G401 (cell line): ENCODE results near the gene PLPPR3. TPM values are rescaled to one million over a fixed set of nuclear protein-coding genes. Genes with fewer than 3 reads are reported as not detected.
"Not testable (repeated sequence)": the region's sequence is repeated elsewhere in the genome, so short reads cannot be mapped to it uniquely, and the experiment has no call there.

Source experiments
- DNase-seq: peaks from one replicate; pipeline ENCODE4 v3.0.0-alpha.2; 2015; ENCODE audit warnings: low spot score
- in situ Hi-C: cut with HindIII; loops from 2 replicates; pipeline ENCODE4 v1.10.0; 2016; ENCODE audit warnings: low sequenced_read_pairs, mixed read lengths
- total RNA-seq: library from RNA; depleted of rRNA; stranded (reverse); fragments of >200 nt; shearing (Covaris generic); gene quantifications from 2 replicates; pipeline ENCODE4 v1.2.3, GENCODE V29; 2014

PLPPR3 gene
- total RNA-seq, 1 experiment from 2014 or later, result 47.9 TPM

DNA sequence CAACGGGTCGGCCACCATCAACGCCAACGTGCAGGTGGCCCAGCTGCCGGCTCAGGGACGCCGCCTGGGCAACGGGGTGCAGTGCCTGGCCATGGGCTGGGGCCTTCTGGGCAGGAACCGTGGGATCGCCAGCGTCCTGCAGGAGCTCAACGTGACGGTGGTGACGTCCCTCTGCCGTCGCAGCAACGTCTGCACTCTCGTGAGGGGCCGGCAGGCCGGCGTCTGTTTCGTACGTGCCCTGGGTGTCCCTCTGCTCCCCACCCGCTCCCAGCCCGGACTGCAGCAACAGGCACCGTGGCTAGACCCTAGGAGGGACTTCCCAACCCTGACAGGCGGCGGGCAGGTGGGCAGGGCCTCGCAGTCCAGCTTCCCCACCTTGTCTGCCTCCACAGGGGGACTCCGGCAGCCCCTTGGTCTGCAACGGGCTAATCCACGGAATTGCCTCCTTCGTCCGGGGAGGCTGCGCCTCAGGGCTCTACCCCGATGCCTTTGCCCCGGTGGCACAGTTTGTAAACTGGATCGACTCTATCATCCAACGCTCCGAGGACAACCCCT lies 33.9 kb upstream of the PLPPR3 start:
- in situ Hi-C loops, result no loop called here
- DNase-seq, result no peak

DNA sequence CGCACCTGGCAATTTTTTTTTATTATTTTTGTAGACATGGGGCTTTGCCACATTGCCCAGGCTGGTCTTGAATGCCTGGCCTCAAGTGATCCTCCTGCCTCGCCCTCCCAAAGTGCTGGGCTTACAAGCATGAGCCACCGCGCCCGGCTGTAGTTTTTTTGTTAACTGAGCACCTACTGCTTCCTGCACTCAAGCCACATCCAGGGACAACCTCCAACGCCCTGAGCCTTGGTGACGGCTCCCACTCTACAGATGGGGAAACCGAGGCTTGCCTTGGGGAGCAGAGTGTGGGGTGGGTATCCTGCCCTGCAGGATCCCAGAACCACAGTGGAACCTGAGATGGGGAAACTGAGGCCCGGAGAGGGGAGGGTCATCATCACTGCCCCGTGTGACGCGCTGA lies 33.4 kb upstream of the PLPPR3 start:
- in situ Hi-C loops, result no loop called here
- no peak for DNase-seq

DNA sequence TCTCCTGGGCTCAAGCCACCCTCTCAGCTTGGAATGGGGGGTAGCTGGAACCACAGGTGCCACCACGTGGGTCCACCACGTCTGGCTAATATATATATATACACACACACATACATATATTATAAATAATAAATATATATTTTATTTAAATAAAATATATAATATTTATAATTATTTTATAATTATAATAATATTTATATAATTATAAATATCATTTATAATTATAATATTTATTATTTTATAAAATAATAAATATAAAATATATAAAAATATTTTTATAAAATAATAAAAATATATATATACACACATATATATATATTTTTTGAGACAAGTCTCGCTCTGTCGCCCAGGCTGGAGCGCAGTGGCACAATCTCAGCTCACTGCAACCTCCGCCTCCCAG lies 32.8 kb upstream of the PLPPR3 start:
- no peak for DNase-seq
- in situ Hi-C loops, result no loop called here

DNA sequence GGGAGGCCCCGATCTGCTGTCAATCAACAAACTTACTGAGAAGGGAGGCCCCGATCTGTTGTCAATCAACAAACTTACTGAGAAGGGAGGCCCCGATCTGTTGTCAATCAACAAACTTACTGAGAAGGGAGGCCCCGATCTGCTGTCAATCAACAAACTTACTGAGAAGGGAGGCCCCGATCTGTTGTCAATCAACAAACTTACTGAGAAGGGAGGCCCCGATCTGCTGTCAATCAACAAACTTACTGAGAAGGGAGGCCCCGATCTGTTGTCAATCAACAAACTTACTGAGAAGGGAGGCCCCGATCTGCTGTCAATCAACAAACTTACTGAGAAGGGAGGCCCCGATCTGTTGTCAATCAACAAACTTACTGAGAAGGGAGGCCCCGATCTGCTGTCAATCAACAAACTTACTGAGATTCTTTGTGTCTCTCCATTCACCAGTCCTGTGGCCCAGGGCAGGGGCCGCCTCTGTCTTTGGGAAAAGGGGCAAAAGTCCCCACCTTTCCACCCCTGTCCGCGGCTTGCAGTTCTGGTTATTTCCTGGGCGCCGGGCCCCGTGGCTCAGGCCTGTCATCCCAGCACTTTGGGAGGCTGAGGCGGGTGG lies 32.0 kb upstream of the PLPPR3 start:
- DNase-seq, in situ Hi-C loops: not testable (repeated sequence)

DNA sequence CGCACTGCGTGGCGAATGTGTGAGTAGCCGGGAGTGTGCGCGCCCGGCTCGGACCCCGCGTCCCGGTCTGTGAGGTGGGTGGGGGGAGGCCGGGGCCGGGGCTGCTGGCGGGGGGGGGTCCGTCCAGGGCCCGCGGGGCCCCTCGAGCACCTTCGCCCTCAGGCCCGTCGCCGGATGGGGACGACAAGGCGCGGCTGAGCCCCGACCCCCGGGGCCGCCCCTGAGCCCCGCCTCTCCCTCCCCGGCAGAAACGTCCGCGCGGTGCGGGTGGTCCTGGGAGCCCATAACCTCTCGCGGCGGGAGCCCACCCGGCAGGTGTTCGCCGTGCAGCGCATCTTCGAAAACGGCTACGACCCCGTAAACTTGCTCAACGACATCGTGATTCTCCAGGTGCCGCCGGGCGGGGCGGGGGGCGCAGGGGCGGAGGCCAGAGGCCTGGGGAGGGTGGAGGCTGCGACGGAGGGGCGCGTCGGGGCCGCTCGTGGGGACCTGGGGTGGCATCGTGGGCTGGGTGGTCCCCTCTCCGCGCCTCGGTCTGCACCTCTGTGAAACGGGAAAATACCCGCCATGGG lies 31.3 kb upstream of the PLPPR3 start:
- in situ Hi-C loops, result no loop called here
- DNase-seq, result no peak

DNA sequence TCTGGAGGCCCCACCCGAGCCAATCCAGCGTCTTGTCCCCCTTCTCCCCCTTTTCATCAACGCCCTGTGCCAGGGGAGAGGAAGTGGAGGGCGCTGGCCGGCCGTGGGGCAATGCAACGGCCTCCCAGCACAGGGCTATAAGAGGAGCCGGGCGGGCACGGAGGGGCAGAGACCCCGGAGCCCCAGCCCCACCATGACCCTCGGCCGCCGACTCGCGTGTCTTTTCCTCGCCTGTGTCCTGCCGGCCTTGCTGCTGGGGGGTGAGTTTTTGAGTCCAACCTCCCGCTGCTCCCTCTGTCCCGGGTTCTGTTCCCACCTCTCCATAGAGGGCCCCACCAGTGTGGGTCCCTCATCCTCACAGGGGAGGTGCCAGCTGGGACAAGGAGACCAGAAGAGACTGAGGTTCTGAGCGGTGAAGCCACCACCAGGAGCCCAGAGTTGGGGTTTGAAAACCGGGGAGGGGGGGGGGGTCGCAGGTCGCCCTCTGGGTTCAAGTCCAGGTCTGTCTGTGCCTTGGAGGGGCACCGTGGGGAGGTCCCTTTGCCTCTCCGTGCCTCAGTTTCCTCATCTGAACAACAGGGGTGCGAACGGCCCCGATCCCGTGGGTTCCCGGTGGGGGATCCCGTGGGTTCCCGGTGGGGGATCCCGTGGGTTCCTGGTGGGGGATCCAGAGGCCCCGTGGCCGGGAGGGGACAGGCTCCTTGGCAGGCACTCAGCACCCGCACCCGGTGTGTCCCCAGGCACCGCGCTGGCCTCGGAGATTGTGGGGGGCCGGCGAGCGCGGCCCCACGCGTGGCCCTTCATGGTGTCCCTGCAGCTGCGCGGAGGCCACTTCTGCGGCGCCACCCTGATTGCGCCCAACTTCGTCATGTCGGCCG lies 30.6 kb upstream of the PLPPR3 start, which contains the start of gene ELANE:
ELANE (plus strand) TSS at position 168 of the 878 bp plus-strand sequence; CDS start at position 194, 26 bp downstream.
- in situ Hi-C loops, result no loop called here
- DNase-seq, result no peak

DNA sequence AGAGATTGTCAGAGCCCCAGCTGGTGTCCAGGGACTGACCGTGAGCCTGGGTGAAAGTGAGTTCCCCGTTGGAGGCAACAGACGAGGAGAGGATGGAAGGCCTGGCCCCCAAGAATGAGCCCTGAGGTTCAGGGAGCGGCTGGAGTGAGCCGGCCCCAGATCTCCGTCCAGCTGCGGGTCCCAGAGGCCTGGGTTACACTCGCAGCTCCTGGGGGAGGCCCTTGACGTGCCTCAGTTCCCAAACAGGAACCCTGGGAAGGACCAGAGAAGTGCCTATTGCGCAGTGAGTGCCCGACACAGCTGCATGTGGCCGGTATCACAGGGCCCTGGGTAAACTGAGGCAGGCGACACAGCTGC lies 29.2 kb upstream of the PLPPR3 start:
- in situ Hi-C loops, result no loop called here
- no peak for DNase-seq

DNA sequence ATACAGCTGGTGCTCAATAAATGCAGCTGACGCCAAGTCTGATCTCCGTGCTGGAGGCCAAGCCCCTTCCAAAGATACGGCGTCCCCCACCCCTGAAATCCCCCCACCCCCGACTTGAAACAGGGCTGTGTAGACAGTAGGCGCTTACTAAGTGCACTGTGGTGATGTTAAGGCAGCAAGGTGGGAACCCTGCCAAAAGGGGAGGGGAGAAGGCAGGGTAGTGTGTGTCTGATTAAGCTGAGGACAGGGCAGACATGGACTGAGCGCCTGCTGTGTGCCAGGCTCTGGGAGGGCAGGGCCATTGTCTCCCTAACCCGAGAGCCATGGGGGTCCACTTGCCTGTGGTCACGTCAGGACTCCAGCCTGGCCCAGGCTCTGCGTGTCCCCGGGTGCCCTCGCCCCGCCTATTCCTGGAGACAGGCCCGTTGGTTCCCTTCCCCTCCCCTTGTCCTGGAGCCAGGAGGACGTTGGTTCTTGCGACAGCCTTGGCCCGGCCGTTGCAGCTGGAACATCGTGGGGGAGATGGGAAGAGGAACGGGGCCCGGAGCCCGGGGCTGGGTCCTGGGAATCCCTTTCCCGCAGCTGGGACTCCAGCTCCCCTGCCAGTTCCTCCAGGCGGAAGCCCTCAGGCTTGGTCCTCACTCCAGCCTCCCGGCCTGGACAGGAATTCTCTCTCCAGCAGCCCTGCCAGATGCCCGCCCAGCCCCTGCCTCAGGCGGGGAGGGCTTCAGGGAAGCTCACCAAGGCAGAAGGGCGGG lies 28.6 kb upstream of the PLPPR3 start:
- in situ Hi-C loops, result no loop called here
- no peak for DNase-seq

DNA sequence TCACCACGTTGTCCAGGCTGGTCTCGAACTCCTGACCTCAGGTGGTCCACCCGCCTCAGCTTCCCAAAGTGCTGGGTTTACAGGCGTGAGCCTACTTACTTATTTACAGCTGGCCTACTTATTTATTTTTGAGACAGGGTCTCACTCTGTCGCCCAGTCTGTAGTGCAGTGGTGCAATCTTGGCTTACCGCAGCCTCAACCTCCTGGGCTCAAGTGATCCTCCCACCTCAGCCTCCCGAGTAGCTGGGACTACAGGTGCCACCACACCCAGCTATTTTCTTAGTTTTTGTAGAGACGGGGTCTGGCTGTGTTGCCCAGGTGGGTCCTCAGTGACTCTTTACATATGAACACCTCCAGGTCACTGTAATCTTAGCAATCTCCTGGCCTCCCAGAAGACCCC lies 27.4 kb upstream of the PLPPR3 start:
- DNase-seq, in situ Hi-C loops: not testable (repeated sequence)

DNA sequence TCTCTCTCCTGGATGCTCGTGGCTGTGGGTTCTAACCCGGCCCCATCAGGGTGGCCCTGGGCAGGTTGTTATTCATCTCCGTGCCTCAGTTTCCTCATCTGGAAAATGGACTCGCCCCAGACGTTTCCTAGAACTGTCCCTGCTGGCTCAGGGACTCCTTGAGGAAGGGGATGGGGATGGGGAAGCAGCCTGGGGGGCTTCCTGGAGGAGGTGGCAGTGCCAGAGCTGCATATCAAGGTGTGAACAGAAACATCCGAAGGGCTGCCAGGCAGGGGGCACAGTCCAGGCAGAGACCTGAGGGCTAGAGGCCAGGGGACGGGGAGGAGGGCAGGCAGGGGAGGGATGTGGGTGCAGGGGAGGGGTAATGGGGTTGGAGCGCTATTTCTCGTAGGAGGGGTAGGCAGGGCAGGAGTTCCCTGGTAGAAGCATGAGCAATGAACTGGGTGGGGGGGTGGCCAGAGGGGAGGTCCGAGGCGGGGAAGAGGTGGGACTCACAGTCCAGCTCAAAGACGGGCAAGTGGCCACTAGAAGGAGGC lies 26.7 kb upstream of the PLPPR3 start:
- no peak for DNase-seq
- in situ Hi-C loops, result no loop called here

DNA sequence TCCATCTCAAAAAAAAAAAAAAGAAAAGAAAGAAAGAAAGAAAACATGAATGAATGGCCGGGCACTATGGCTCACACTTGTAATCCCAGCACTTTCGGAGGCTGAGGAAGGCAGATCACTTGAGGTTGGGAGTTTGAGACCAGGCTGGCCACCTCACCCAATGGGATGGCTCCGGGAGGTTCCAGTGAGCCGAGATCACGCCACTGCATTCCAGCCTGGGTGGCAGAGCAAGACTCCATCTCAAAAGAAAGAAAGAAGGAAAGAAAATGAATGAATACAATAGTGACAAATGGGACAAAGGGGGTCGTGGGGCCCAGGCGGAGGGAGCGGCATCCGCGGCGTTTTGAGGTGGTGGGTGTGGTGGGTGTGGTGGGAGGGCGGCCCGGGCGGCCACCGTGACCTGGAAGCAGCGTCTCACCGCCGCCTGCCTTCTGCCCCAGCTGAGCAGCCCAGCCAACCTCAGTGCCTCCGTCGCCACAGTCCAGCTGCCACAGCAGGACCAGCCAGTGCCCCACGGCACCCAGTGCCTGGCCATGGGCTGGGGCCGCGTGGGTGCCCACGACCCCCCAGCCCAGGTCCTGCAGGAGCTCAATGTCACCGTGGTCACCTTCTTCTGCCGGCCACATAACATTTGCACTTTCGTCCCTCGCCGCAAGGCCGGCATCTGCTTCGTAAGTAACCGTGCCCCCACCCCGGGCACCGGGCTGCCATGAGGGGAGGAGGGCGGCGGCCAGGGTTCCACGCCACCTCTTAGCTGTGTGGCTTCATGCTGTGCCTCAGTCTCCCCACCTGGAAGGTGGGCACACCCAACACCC lies 24.2 kb upstream of the PLPPR3 start:
- no peak for DNase-seq
- in situ Hi-C loops, result no loop called here

DNA sequence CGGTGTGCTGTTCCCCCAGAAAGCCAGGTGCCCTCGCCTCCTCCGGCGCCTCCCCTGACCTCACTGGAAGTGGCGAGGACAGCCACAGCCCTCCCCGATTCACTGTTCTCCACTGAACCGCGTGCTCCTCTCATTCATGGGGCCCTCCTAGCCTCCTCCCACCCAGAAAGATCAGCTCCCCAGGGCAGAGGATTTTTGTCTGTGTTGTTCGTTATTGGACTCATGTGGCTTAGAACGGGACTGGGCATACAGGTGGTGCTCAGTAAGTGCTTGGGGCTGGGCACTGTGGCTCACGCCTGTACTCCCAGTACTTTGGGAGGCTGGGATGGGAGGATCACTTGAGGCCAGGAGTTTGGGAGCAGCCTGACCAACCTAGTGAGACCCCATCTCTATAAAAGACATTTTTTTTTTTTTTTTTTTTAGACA lies 22.8 kb upstream of the PLPPR3 start:
- no peak for DNase-seq
- in situ Hi-C loops, result no loop called here

DNA sequence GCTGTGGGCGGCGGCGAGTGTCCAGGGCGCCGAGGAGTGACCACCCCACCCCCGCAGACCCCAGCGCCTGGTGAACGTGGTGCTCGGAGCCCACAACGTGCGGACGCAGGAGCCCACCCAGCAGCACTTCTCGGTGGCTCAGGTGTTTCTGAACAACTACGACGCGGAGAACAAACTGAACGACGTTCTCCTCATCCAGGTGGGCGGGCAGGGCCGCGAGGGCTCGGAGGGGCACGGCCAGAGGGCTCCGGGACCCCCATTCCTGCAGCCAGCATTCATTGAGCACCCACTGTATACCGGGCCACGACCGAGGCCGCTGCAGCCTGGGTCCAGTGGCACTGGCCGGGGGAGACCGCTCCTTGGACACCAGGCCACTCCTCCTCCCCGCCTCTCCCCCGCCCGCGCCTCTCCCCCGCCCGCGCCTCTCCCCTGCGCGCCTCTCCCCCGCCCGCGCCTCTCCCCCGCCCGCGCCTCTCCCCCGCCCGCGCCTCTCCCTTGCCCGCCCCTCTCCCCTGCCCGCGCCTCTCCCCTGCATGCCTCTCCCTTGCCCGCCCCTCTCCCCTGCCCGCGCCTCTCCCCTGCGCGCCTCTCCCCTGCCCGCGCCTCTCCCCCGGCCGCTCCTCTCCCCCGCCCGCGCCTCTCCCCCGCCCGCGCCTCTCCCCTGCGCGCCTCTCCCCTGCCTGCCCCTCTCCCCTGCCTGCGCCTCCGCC lies 22.2 kb upstream of the PLPPR3 start:
- in situ Hi-C loops, result no loop called here
- no peak for DNase-seq

DNA sequence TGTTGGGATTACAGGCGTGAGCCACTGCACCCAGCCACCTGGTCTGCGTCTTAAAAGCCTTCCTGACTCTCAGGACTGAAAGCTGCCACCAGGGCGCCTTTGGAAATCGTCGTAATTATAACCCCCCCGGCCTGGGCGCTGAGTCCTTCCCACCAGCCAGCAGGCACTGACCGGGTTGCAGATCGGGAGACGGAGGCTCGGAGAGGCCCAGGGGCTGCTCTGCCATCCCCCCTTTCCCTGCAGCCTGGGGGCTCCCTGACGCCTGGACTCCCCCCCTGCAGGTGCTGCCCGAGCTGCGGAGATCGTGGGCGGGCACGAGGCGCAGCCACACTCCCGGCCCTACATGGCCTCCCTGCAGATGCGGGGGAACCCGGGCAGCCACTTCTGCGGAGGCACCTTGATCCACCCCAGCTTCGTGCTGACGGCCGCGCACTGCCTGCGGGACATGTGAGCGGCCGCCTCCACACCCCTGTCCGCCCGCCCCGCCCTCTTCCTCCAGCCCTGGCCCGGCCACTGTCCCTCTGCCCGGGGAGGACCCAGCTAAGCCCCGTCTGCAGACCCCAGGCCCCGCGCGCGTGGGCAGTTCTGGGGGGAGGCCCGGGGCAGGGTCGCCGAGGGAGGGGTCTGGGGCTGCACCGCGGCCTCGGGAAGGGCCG lies 21.6 kb upstream of the PLPPR3 start:
- DNase-seq, result no peak
- in situ Hi-C loops, result no loop called here

DNA sequence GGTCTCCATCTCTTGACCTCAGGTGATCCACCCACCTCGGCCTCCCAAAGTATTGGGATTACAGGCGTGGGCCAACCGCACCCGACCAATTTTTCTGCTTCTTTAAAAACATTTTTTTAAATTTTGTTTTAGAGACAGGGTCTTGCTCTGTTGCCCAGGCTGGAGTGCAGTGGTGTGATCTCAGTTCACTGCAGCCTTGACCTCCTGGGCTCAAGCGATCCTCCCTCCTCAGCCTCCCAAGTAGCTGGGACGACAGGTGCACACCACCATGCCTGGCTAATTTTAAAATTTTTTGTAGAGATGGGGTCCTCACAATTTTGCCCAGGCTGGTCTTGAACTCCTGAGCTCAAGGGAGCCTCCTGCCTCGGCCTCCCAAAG lies 21.0 kb upstream of the PLPPR3 start:
- in situ Hi-C loops, DNase-seq: not testable (repeated sequence)

DNA sequence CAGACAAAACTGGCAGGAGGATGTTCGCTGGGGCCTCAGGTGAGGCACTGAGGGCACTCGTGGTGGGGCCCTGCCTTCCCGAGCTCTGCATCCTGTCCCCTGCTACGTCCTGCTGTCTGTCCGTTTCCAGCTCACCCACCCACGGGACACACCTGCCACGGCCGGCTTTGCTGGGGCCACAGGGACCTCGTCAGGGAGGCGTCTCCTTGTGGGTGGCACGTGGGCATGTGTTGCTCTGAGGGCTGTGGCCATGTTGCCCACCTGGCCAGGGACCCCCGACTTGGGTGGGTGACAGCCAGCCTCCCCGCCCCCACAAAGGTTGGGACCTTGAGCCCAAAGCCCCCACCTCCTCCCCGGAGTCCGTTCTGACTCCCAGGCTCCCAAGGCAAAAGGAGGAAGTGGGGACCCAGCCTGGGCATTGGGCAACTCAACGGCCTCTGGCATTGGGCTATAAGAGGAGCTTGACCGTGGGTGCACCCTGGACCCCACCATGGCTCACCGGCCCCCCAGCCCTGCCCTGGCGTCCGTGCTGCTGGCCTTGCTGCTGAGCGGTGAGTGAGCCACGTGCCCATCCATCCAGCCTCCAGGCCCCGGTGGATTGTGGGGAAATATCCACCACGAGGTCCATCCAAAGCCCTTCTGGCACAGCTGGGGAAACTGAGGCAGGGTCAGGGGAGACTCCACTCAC lies 18.9 kb upstream of the PLPPR3 start, which contains the start of gene PRTN3:
PRTN3 (plus strand) TSS at position 481 of the 688 bp plus-strand sequence; CDS start at position 491, 10 bp downstream.
- DNase-seq, result no peak
- in situ Hi-C loops, result no loop called here
